KMS-11 (cell line): ENCODE results near the gene ZNF385A.

ENCODE experiments used
- H2AFZ ChIP-seq: fragments of 200-600 bp; sonication (generic); 2 replicates; pipeline ENCODE4 v1.6.1; 2016; ENCODE audit warnings: antibody characterized with exemption, mixed run types, low read depth
- H3K27ac ChIP-seq: fragments of 200-600 bp; sonication (generic); 2 replicates; pipeline ENCODE4 v1.6.1; 2016; ENCODE audit warnings: mild to moderate bottlenecking, mixed run types
- H3K27me3 ChIP-seq: fragments of 200-600 bp; sonication (generic); 2 replicates; pipeline ENCODE4 v1.6.1; 2017; ENCODE audit warnings: mild to moderate bottlenecking, low read depth, mixed run types, moderate library complexity; ENCODE audit not compliant: insufficient read depth
- H3K36me3 ChIP-seq: fragments of 200-600 bp; sonication (generic); 2 replicates; pipeline ENCODE4 v1.6.1; 2017; ENCODE audit warnings: mild to moderate bottlenecking, mixed run types; ENCODE audit not compliant: insufficient read depth
- H3K4me1 ChIP-seq: fragments of 200-600 bp; sonication (generic); 2 replicates; pipeline ENCODE4 v1.6.1; 2016; ENCODE audit warnings: mild to moderate bottlenecking, low read depth, mixed run types; ENCODE audit not compliant: poor library complexity, severe bottlenecking
- H3K4me2 ChIP-seq: fragments of 200-600 bp; sonication (generic); 2 replicates; pipeline ENCODE4 v1.7.0; 2016; ENCODE audit warnings: mild to moderate bottlenecking, mixed run types
- H3K4me3 ChIP-seq: fragments of 200-600 bp; sonication (generic); IDR thresholded peaks from 2 replicates; pipeline ENCODE4 v1.6.1; 2017; ENCODE audit warnings: low read depth, low read length, mixed read lengths; ENCODE audit not compliant: insufficient read depth
- H3K79me2 ChIP-seq: fragments of 200-600 bp; sonication (generic); 2 replicates; pipeline ENCODE4 v1.6.1; 2016; ENCODE audit warnings: low read depth, mixed run types; ENCODE audit not compliant: insufficient read depth
- H3K9ac ChIP-seq: fragments of 200-600 bp; sonication (generic); 2 replicates; pipeline ENCODE4 v1.6.1; 2016; ENCODE audit warnings: mild to moderate bottlenecking, mixed run types
- H4K20me1 ChIP-seq: fragments of 200-600 bp; sonication (generic); 2 replicates; pipeline ENCODE4 v1.6.1; 2016; ENCODE audit warnings: mild to moderate bottlenecking, mixed run types; ENCODE audit not compliant: insufficient read depth
- CTCF ChIP-seq: fragments of 200-600 bp; sonication (generic); conservative IDR thresholded peaks from 2 replicates; pipeline ENCODE4 v1.6.1; 2017; ENCODE audit warnings: low read depth, mild to moderate bottlenecking, antibody characterized with exemption, low read length, moderate library complexity, mixed read lengths

Gene ZNF385A

GRCh38 chr12:54425702-54426101, 41.2 kb upstream of the ZNF385A start:
- H3K4me3 ChIP-seq, result no peak overlapping the region
- no peaks in the 10 kb centered on the region for H4K20me1 ChIP-seq
- no peak overlapping the region for H3K27ac ChIP-seq
- no peak overlapping the region for H3K4me2 ChIP-seq
- no peaks in the 10 kb centered on the region for H3K4me1 ChIP-seq
- no peaks in the 10 kb centered on the region for H3K36me3 ChIP-seq
- H3K79me2 ChIP-seq, result no peaks in the 10 kb centered on the region
- no peak overlapping the region for H2AFZ ChIP-seq
- peaks cover 29% of the 10 kb centered on the region for H3K27me3 ChIP-seq
- no peak overlapping the region for H3K9ac ChIP-seq
- no peak for TF ChIP-seq CTCF

GRCh38 chr12:54424224-54424623, 39.7 kb upstream of the ZNF385A start:
- Histone ChIP-seq H3K27me3 (peaks cover 37% of the 10 kb centered on the region), H3K27ac (no peak overlapping the region), H3K4me2 (no peak overlapping the region)

DNA sequence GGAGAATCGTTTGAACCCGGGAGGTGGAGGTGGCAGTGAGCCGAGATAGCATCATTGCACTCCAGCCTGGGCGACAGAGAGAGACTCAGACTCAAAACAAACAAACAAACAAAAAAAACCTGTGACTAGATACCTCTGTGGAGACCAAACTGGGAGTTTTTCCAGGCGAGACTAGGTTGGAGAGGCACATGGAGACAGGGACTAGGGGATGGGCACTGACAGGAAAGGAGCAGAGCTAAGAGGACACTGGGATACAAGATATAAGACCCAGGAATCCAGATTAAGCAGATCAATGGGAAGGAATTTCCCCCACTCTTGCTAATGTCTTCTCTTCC, 39.2 kb upstream of the ZNF385A start:
- Histone ChIP-seq H3K36me3 (no peaks in the 10 kb centered on the region), H3K4me2 (no peak overlapping the region), H2AFZ (no peak overlapping the region), H3K79me2 (no peaks in the 10 kb centered on the region), H3K9ac (no peak overlapping the region), H4K20me1 (no peaks in the 10 kb centered on the region), H3K27ac (no peak overlapping the region), H3K4me3 (no peak overlapping the region), H3K27me3 (peaks cover 37% of the 10 kb centered on the region), H3K4me1 (no peaks in the 10 kb centered on the region)
- TF ChIP-seq CTCF, result no peak

More at GRCh38 chr12:54424224-54424623, 39.7 kb upstream of the ZNF385A start:
- H3K79me2 ChIP-seq, result no peaks in the 10 kb centered on the region
- no peak overlapping the region for H2AFZ ChIP-seq
- no peaks in the 10 kb centered on the region for H3K4me1 ChIP-seq
- TF ChIP-seq CTCF, result no peak
- no peaks in the 10 kb centered on the region for H3K36me3 ChIP-seq
- no peak overlapping the region for H3K9ac ChIP-seq
- H3K4me3 ChIP-seq, result no peak overlapping the region
- H4K20me1 ChIP-seq, result no peaks in the 10 kb centered on the region

DNA sequence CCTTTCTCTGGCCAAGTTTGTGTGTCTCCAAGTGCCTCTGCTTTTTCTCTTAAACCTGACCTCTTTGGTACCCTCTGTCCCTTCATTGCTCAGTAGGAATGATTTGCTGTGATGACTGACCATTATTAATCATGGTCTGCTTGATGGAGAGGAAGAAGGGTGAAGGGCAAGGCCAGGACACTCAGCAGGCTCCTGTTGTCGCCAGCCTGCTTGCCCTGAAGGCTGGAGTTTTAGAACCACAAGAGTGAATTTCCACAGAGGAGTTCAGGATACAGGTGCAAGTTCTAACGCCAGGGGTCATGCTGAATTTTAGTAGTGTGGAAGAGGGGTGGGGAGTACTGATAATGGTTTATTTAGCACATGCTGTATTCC, 37.3 kb upstream of the ZNF385A start:
- Histone ChIP-seq H3K79me2 (no peaks in the 10 kb centered on the region), H4K20me1 (no peaks in the 10 kb centered on the region), H3K27me3 (peaks cover 42% of the 10 kb centered on the region), H3K36me3 (no peaks in the 10 kb centered on the region), H3K4me1 (no peaks in the 10 kb centered on the region), H2AFZ (no peak overlapping the region), H3K27ac (no peak overlapping the region), H3K4me2 (no peak overlapping the region), H3K9ac (no peak overlapping the region), H3K4me3 (no peak overlapping the region)
- TF ChIP-seq CTCF, result no peak
